ENCODE data around the gene FAM156A. TPM values are rescaled to one million over a fixed set of nuclear protein-coding genes. Genes with fewer than 3 reads are reported as not detected.
"Not testable (repeated sequence)": the region's sequence is repeated elsewhere in the genome, so short reads cannot be mapped to it uniquely, and the experiment has no call there.

The FAM156A gene
- total and polyA plus RNA-seq, 12 donors: 5.5 to 12.4 (median 7.9) TPM

- TF ChIP-seq CTCF (IDR thresholded peaks at IDR 0.05): peak; percentile 30 to 79 (median 65)
- Histone ChIP-seq H3K4me1 (peaks cover 0 to 24% (median 12%) of the 10 kb centered on the region in 9 donors), H3K27me3 (peaks cover 0 to 20% (median 0%) of the 10 kb centered on the region in 7 donors), H3K9me3 (no peaks in the 10 kb centered on the region), H3K27ac (peak overlapping the region; percentile 82 to 94 (median 90)), H3K4me3 (peak overlapping the region; percentile 29 to 74 (median 58)), H3K36me3 (no peaks in the 10 kb centered on the region)
- intact Hi-C loops (cut with DNase I): no loop called here
- peak; percentile 91 to 95 for DNase-seq
- WGBS, 2 donors: 0 to 1% methylated on average over 44 to 46 of the region's 46 CpGs
- ATAC-seq: peak; percentile 97 to 100 (median 99)
These were observed 37.0 kb upstream of the FAM156A start for GRCh38 chrX:52995135-52995986.

- WGBS, 2 donors: 86% methylated on average over 5 of the region's 5 CpGs
- DNase-seq: no peak
- no peak for ATAC-seq
- no peaks in the 10 kb centered on the region for H3K36me3 ChIP-seq
- no peak for TF ChIP-seq CTCF (IDR thresholded peaks at IDR 0.05)
- no peak overlapping the region for H3K27ac ChIP-seq
- peaks cover 0 to 38% (median 21%) of the 10 kb centered on the region in 9 donors for H3K4me1 ChIP-seq
- intact Hi-C loops (cut with DNase I): no loop called here
- peaks cover 0 to 34% (median 0%) of the 10 kb centered on the region in 7 donors for H3K27me3 ChIP-seq
- H3K9me3 ChIP-seq: no peaks in the 10 kb centered on the region
- no peak overlapping the region for H3K4me3 ChIP-seq
These were observed 32.5 kb upstream of the FAM156A start for GRCh38 chrX:52990848-52991247.

- peak; percentile 27 to 68 (median 57) for TF ChIP-seq CTCF (IDR thresholded peaks at IDR 0.05)
- ATAC-seq (peak; percentile 72 to 86 (median 80)), DNase-seq (peak; percentile 28 to 47)
- H3K9me3 ChIP-seq; H3K36me3 ChIP-seq; H3K4me3 ChIP-seq; intact Hi-C loops (cut with DNase I): not testable (repeated sequence)
- Histone ChIP-seq H3K27me3 (peaks cover 0 to 34% (median 0%) of the 10 kb centered on the region in 7 donors), H3K27ac (peak overlapping the region in 7 of 10 donors; percentile 28 to 58 (median 48)), H3K4me1 (peaks cover 0 to 37% (median 20%) of the 10 kb centered on the region in 9 donors)
- 20 to 34% methylated on average over 6 to 7 of the region's 7 CpGs for WGBS, 2 donors
These were observed 31.8 kb upstream of the FAM156A start for GRCh38 chrX:52990011-52990631.

All from heart right ventricle (tissue), 16 donors.